ENCODE data around the gene XIRP2. TPM values are rescaled to one million over a fixed set of nuclear protein-coding genes. Genes with fewer than 3 reads are reported as not detected.

The XIRP2 gene, protein sequence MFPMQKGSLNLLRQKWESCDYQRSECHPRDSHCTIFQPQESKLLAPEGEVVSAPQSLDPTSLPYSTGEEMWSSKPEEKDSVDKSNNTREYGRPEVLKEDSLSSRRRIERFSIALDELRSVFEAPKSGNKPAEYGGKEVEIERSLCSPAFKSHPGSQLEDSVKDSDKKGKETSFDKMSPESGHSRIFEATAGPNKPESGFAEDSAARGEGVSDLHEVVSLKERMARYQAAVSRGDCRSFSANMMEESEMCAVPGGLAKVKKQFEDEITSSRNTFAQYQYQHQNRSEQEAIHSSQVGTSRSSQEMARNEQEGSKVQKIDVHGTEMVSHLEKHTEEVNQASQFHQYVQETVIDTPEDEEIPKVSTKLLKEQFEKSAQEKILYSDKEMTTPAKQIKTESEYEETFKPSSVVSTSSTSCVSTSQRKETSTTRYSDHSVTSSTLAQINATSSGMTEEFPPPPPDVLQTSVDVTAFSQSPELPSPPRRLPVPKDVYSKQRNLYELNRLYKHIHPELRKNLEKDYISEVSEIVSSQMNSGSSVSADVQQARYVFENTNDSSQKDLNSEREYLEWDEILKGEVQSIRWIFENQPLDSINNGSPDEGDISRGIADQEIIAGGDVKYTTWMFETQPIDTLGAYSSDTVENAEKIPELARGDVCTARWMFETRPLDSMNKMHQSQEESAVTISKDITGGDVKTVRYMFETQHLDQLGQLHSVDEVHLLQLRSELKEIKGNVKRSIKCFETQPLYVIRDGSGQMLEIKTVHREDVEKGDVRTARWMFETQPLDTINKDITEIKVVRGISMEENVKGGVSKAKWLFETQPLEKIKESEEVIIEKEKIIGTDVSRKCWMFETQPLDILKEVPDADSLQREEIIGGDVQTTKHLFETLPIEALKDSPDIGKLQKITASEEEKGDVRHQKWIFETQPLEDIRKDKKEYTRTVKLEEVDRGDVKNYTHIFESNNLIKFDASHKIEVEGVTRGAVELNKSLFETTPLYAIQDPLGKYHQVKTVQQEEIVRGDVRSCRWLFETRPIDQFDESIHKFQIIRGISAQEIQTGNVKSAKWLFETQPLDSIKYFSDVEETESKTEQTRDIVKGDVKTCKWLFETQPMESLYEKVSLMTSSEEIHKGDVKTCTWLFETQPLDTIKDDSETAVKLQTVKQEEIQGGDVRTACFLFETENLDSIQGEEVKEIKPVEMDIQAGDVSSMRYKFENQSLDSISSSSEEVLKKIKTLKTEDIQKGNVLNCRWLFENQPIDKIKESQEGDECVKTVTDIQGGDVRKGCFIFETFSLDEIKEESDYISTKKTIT (N-terminal part only)
- 0.78 TPM for total RNA-seq

DNA sequence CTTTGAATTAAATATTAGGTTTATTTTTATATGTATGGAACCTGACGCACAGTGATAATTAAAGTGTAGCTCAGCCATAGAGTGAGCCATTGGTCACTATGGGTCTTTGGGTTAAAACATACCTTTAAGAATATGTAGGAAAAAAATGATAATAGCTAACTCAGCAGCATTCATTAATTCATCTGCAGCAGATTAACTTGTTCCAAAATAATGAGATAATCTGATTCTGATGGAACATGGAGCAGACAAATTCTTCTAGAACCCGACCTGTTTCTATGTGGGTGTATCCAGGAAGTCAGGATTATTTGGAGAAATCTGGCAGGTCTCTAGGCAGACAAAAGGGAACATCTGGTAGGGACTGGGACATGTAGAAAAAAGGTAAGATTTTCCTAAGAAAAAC lies at the start of gene XIRP2:
Gene XIRP2, plus strand, starts transcription at position 301 of the 400 bp plus-strand sequence. CDS start 15,003 bp downstream, outside the sequence.
- no peak for DNase-seq

DNA sequence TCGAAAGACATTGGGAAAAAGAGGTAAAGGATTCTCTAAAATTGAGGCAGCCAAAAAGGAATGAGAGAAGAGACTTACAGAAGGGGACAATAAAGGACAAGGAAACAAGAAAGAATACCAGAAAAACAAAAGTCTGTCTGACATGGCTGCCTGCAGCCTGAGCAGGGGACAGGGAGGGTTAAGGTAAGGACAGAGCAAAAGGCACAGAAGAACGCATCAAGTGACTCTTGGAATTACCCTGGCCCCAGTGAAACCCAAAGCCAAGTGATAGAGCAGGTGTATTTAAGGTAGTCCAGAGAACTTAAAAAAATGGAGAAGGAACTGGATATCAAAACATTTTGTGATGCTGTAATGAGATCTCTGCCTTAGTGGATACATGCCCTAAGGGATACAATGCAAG lies 47.1 kb upstream of the XIRP2 start:
- DNase-seq: no peak

DNA sequence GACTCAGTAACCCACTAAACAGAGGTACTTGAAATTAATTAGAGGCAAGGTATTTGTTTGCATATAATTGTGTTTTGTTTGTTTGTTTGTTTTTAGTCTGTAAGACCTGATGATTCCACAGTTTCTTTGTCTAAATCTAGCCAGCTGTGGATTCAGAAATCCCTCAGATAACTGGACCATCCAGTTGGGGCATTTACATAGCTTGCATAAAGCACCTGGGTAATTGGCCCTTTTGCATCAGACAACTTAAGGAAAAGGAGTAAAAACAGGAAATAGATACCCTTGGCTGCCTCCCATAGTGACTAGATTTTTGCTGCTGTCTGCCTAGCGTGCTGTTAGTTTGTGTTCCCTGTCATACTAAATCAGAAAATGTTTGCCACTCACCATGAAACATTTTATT lies 46.6 kb upstream of the XIRP2 start:
- DNase-seq: no peak

DNA sequence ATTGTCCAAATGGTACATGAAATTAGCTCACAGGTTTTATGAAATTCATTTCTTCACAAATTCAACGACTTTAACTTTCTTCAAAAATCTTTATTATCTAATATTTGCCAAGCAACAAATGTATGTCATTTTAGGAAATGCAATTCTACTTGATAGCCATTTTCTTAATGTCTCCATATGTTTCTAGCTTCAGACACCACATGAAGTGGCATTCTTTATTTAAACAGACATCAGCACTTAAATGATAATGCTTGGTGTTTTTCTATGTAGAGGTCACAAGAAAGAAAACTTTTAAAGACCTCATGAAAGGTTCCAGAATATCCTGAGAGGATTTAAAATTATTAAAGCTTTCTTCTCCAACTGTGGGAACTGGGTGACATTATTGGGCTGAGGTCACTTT lies 44.2 kb upstream of the XIRP2 start:
- no peak for DNase-seq

DNA sequence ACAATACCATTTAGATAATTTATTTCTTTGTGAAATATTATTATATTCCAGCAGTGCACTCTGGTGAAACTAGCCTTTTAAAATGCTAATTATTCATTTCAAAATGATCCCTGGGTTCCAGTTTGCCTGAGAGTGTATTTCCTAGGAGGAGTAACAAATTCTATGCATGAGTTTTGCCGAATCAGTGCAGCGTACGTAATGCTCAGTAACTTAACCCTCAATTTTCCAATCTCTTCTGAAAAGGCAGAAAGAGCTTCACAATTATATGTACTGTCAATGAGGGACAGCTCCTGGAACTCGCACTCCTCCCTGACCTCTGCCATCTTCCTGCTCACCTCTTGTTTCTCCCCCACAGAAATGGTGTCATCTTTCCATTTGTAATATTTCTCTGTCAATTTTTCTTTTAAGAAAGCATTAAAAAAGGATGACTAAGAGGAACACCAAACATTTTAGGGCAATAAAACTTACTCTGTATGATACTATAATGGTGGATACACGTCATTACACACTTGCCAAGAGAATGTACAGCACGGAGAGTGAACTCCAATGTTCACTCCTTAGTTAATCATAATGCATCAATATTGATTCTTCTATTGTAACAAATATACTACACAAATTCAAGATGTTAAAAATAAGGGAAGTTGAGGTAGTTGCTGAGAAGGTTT lies 25.7 kb upstream of the XIRP2 start:
- DNase-seq: no peak

DNA sequence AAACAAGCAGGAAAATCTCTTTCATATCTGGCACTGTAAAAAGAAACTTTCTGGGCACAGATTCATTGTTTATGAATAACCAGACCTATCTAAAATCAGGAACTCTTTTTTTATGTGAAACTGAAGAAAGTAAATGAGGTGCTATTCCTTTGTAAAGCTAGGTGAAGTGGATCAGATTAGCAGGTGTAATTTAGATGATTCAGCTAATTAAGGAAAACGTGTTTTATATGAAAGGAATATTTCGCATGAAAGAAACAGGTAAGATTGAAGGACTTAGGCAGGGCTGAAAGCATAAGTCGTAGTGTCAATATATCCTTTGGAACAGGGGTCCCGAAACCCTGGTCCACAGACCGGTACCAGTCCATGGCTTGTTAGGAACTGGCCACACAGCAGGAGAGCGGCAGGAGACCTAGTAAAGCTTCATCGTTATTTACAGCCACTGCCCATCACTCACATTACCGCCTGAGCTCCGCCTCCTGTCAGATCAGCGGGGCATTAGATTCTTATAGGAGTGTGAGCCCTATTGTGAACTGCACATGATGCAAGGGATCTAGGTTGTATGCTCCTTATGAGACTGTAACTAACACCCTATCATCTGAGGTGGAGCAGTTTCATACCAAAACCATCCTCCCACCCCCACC lies 20.3 kb upstream of the XIRP2 start:
- no peak for DNase-seq

DNA sequence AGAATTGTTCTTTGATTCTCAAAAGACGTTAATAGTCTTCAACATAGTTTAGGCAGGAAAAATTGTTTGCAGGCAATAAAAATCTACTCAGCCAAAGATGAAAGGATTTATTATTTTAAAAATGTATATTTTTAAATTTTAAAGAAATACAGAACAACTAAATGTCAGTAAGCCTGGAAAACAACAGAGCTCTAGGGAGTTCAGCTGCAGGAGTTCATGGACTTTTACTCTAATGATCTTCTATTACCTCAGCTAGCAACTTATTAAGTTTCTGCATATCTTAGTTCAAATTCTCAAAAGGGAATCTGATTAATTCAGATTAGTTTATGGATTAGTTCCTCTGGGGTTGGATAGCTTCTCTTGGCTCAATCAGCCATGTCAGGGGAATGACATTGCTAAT lies 17.9 kb upstream of the XIRP2 start:
- DNase-seq: no peak

DNA sequence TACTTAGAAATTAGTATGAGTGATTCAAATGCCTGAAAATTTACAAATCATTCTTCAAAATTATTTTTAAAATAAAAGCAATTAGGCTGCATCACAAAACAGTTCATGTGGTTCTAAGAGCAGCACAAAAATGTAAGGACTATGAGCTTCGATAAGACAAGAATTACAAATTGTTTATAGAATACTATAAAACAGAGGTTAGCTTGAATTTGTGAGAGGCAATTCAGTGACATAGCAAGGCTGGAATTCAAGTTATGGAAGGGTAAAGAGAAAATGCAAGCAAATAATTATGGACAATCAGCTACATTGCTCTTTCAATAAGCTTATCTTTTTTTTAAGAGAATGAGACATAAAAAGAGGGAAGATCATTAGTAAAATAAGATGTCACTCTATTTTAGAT lies 7.1 kb upstream of the XIRP2 start:
- DNase-seq: no peak

DNA sequence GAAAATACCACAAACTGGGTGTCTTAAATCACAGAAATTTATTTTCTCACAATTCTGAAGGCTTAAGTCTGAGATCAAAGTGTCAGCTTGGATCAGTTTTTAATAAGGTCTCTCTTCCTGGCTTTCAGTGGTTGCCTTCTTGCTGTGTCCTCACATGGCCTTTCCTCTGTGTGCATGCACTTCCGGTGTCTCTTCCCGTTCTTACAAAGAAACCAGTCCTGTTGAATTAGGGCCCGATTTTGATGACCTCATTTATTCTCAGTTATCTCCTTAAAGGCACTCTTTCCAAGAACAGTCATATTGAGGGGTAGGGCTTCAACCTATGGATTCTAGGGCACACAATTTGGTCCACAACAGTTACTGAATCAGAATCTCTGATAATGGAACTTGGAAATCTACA lies 5.4 kb upstream of the XIRP2 start:
- DNase-seq: no peak

DNA sequence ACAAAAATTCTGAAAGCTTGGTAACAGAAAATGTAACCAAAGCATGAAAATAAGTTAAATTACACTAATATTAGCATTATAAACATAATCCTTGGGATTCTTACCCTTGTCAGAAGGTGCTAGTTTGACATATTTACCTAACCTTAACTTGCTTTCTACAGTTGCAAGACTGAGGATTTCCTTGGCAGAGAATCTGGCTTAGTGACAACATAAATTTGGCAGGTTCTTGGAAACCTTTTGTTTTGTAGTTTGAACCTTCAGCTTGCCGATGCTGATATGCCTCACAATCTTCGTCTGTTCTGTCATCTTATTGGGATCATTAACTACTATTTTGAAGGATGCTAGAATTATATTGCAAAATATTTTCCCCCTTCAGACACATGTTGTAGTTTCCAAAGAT lies 3.4 kb downstream of the XIRP2 start:
- no peak for DNase-seq

DNA sequence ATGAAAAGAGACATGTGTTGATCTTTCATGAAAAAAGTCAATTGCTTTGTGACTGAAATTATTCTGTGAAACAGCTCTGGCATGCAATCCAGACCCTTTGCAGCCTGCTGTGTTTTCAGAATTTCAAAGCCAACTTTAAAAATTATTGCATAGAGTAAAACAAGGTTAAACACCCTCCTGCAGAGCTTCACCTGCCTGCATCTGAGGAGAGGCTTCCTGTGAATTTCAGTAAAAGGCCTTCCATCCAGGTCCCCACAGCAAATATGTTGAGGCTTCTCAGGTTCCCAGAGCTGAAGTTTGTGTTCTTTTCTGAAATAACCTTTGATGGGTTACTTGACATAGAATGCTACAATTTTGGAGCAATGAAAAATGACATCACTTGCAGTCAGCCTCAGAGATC lies 4.1 kb downstream of the XIRP2 start:
- DNase-seq: no peak

DNA sequence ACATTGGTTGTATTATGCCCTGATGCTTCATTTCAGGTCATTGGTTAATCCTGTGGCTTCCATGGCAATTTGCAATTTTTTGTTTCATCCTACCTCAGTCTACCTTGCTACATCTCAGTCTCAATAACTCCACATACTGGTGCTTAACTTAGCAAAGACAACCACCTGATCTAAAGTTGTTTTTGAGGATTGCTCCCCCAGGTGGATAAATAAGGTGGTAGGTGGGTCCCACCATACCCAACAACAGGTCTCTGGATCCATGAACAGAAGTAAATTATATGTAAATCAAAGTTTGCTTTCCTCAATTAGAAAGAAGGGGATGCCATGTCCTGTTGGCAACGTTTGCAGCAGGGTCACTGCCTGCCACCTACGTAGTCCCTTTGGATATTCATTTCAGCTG lies 7.0 kb downstream of the XIRP2 start:
- no peak for DNase-seq

DNA sequence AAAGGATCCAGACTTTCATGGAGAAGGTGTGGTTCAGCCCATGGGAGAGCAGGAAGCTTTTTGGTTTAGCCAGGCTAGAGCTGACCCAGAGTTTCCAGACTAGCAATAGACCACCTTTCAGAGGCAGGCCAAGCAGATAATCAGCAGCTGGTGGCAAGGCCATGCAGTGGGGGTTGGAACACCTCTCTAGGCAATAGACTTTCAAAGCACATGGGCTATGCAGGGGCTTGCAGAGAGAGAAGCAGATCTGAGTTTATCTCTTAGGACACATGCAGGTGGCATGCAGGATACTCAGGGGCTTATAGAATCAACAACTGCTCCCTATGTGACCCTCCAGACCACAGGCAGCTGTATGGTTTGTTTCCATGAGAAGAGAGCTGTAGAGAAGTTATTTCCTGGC lies 9.4 kb downstream of the XIRP2 start:
- DNase-seq: no peak

DNA sequence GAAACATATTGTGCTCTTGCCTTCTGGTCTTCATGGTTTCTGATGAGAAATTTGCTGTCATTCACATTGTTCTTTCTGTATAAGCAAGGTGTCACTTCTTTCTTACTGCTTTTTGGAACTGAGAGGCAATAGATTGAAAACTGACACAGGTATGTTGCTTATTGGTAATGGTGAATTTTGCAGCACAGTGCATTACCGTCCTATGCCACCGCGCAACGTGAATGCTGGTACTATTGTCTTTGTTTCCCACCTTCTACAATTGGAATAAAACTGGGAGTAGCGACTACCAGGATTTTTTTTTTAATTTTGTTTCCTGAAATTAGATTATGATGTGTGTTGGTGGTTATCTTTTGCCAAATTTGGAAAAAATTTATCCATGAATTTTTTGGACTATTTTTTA lies 11.4 kb downstream of the XIRP2 start:
- no peak for DNase-seq

DNA sequence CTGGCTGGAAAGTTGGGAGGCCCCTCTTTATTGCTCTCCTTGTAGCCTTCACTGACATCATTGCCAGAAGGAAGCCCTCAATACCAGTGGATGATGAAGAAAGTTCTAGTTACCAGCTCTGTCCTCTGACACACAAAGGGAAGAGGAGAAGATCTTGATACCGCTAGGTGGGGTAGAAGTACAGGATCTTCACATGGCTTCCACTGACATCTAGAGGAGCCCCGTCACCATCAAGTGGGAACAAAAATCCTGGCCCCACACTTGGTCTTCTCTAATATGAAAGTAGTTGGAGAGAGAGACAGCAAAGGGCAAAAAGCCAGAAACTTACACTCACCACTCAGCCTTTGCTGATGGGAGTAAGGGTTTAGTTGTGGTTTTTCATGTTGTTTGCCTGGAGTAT lies 12.4 kb downstream of the XIRP2 start:
- DNase-seq: no peak

DNA sequence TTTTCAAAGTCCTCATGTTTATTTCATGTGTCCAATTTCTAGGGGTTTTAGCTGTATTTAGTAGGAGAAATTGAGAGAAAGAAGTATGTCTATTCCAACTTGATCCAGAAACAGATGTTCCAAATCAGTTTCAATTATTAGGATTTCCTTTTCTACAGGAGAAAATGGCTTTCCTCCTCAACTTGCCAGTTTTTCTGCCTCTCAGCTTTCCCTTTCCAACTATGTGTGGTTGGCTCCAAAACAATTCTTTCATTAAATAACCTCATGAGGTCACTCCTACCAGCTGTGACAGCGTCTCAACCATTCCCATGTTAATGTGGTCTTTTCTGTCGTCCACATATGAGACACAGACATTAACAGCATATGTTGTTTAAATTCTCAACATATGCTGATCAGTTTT lies 13.1 kb downstream of the XIRP2 start:
- no peak for DNase-seq

DNA sequence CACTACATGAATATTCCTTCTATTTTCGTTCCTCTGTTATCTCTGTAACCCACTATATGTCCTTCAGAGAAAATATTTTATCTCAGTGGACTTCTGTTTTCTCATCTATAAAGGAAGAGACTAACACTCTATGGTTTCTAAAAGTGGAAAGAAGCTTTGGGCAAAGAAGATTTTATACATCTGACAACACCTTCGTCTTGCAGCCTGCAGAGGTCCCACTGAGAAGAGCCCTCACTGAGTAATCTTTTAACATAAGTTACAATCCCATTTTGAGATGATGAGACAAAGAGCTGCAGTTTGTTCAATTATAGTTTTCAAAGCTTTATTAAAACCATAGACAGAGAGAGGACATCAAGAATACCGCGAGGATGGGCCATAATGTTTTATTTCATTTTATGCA lies 28.7 kb downstream of the XIRP2 start:
- DNase-seq: no peak

DNA sequence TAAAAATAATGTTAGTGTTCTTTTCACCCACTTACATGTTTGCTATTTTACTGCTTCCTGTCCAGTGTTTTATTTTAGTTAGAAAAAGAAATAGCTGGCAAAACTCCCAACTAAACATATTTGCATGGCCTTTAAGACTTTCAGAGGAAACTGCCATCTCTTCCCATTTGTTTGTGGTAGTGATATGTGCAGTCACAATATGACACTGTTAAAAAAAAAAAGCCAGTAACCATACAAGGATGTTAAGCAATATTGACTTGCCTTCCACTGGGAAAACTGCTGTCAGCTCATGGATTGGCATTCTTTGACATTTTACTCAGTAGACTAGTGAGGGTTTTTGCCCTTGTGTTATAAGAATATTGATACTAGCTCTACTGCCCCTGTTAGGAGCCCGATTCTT lies 29.1 kb downstream of the XIRP2 start:
- no peak for DNase-seq

DNA sequence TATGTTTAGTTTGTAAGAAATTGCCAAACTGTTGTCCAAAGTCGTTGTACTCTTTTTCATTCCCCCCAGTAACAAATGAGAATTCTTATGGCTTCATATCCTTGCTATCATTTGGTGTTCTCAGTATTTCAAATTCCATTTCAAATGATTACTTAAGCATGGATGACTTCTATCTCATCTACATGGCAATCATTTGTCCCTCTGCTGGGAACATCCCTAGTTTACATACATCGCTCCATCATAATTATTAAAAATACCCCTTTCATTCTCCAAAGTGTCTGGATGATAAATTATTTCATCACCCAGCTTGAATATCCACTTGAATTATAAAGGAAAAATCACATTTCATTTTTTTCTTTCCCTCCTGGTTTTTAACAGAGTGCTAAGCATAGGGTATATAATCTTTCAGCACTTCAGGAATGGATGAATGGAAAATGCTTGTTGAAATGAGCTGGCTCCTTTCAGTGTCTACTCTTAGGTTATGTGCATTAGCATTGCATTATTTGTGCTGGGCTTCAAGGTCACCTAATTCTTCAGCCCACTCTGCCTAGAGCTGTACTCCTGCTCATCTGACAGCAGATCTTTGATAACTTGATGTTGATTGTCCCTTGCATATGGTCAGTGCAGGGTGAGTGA lies 33.1 kb downstream of the XIRP2 start:
- no peak for DNase-seq

DNA sequence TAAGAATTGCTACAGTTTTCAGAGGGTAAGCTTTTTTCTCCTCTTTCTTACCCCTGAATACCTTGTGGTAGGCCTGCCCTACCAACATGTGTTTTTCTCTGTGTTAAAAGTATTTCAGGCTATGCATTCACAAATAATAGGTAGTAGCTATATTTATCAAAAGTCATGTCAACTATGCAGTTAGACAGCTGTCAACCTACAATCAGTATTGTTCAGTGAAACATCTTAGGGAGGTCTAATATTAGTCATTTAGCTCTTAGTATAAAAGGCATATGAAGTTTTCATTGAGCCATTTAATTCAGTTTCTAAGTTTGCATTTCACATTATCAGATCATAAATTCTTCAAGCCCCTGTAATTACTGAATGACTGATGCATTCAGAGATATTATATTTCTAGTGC lies 36.7 kb downstream of the XIRP2 start:
- DNase-seq: no peak

DNA sequence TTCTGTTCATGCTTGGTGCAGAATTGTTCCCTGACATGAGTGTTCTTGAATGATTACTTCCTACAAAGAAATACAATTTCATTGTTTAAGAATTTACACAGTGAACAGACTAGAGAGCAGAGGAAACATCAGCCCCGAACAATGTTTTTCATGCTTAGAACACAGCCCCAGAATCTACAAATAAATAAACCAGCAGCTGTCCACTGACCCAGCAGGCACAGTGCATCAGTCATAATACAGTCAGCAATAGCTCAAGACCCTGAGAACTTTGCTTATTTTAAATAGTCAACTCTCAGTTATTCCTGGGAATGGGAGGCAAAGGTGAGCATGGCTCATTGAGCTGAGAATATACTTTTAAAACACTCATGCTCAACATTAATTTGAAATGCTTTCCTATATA lies 38.4 kb downstream of the XIRP2 start:
- DNase-seq: no peak

Measured in occipital lobe (tissue), 2 donors.